ENCODE measurements around the gene RBP4.

The RBP4 gene

GRCh38 chr10:93601146-93601773 is at the start of gene RBP4:
RBP4 (minus strand) TSS chr10:93601235; CDS start chr10:93601028, 207 bp downstream.
- Histone ChIP-seq H3K4me1 (ENCODE audit: insufficient read depth, low read length) (peaks cover 3% of the 10 kb centered on the region), H3K27me3 (ENCODE audit: insufficient read depth, low read length) (peaks cover 63% of the 10 kb centered on the region), H3K36me3 (ENCODE audit: insufficient read depth, low read length) (no peaks in the 10 kb centered on the region), H2AFZ (ENCODE audit: low read depth, low read length) (no peak within 1 kb of the TSS), H3K4me3 (ENCODE audit: low read length) (peak within 1 kb of the TSS; percentile 15), H3K9me3 (ENCODE audit: low read length) (peaks cover 3% of the 10 kb centered on the region)

GRCh38 chr10:93639791-93640190 is 38.8 kb upstream of the RBP4 start:
- H3K4me1 ChIP-seq (ENCODE audit: insufficient read depth, low read length) = no peaks in the 10 kb centered on the region
- no peak overlapping the region for H2AFZ ChIP-seq (ENCODE audit: low read depth, low read length)
- no peaks in the 10 kb centered on the region for H3K27me3 ChIP-seq (ENCODE audit: insufficient read depth, low read length)
- H3K36me3 ChIP-seq (ENCODE audit: insufficient read depth, low read length) = no peaks in the 10 kb centered on the region
- H3K9me3 ChIP-seq (ENCODE audit: low read length) = peaks cover 2% of the 10 kb centered on the region
- H3K4me3 ChIP-seq (ENCODE audit: low read length) = no peak overlapping the region

GRCh38 chr10:93630625-93631557 is 29.9 kb upstream of the RBP4 start:
- H3K36me3 ChIP-seq (ENCODE audit: insufficient read depth, low read length) = no peaks in the 10 kb centered on the region
- H2AFZ ChIP-seq (ENCODE audit: low read depth, low read length) = no peak overlapping the region
- no peak overlapping the region for H3K4me3 ChIP-seq (ENCODE audit: low read length)
- no peaks in the 10 kb centered on the region for H3K4me1 ChIP-seq (ENCODE audit: insufficient read depth, low read length)
- H3K9me3 ChIP-seq (ENCODE audit: low read length) = no peaks in the 10 kb centered on the region
- H3K27me3 ChIP-seq (ENCODE audit: insufficient read depth, low read length) = peaks cover 4% of the 10 kb centered on the region

- no peak overlapping the region for H3K4me3 ChIP-seq (ENCODE audit: low read length)
- H2AFZ ChIP-seq (ENCODE audit: low read depth, low read length) = no peak overlapping the region
- H3K9me3 ChIP-seq (ENCODE audit: low read length) = no peaks in the 10 kb centered on the region
- H3K36me3 ChIP-seq (ENCODE audit: insufficient read depth, low read length) = no peaks in the 10 kb centered on the region
- peaks cover 4% of the 10 kb centered on the region for H3K27me3 ChIP-seq (ENCODE audit: insufficient read depth, low read length)
- H3K4me1 ChIP-seq (ENCODE audit: insufficient read depth, low read length) = no peaks in the 10 kb centered on the region
Observed at GRCh38 chr10:93629647-93630305, 28.7 kb upstream of the RBP4 start.

- Histone ChIP-seq H2AFZ (ENCODE audit: low read depth, low read length) (peak overlapping the region; percentile 21), H3K4me1 (ENCODE audit: insufficient read depth, low read length) (no peaks in the 10 kb centered on the region), H3K9me3 (ENCODE audit: low read length) (no peaks in the 10 kb centered on the region), H3K27me3 (ENCODE audit: insufficient read depth, low read length) (peaks cover 4% of the 10 kb centered on the region), H3K36me3 (ENCODE audit: insufficient read depth, low read length) (no peaks in the 10 kb centered on the region), H3K4me3 (ENCODE audit: low read length) (no peak overlapping the region)
Observed at GRCh38 chr10:93628858-93629257, 27.8 kb upstream of the RBP4 start.

GRCh38 chr10:93622942-93623341 is 21.9 kb upstream of the RBP4 start:
- H3K27me3 ChIP-seq (ENCODE audit: insufficient read depth, low read length) = peaks cover 12% of the 10 kb centered on the region
- no peaks in the 10 kb centered on the region for H3K4me1 ChIP-seq (ENCODE audit: insufficient read depth, low read length)
- H3K36me3 ChIP-seq (ENCODE audit: insufficient read depth, low read length) = no peaks in the 10 kb centered on the region
- no peak overlapping the region for H2AFZ ChIP-seq (ENCODE audit: low read depth, low read length)
- H3K9me3 ChIP-seq (ENCODE audit: low read length) = no peaks in the 10 kb centered on the region
- H3K4me3 ChIP-seq (ENCODE audit: low read length) = no peak overlapping the region

- Histone ChIP-seq H3K4me1 (ENCODE audit: insufficient read depth, low read length) (no peaks in the 10 kb centered on the region), H2AFZ (ENCODE audit: low read depth, low read length) (no peak overlapping the region), H3K9me3 (ENCODE audit: low read length) (no peaks in the 10 kb centered on the region), H3K4me3 (ENCODE audit: low read length) (no peak overlapping the region), H3K27me3 (ENCODE audit: insufficient read depth, low read length) (peaks cover 12% of the 10 kb centered on the region), H3K36me3 (ENCODE audit: insufficient read depth, low read length) (no peaks in the 10 kb centered on the region)
Observed at GRCh38 chr10:93620925-93621324, 19.9 kb upstream of the RBP4 start.

GRCh38 chr10:93615576-93616235 is 14.7 kb upstream of the RBP4 start:
- H3K4me3 ChIP-seq (ENCODE audit: low read length) = no peak overlapping the region
- no peak overlapping the region for H2AFZ ChIP-seq (ENCODE audit: low read depth, low read length)
- no peaks in the 10 kb centered on the region for H3K4me1 ChIP-seq (ENCODE audit: insufficient read depth, low read length)
- H3K27me3 ChIP-seq (ENCODE audit: insufficient read depth, low read length) = peaks cover 14% of the 10 kb centered on the region
- H3K36me3 ChIP-seq (ENCODE audit: insufficient read depth, low read length) = no peaks in the 10 kb centered on the region
- no peaks in the 10 kb centered on the region for H3K9me3 ChIP-seq (ENCODE audit: low read length)

GRCh38 chr10:93614101-93614825 is 13.2 kb upstream of the RBP4 start:
- Histone ChIP-seq H2AFZ (ENCODE audit: low read depth, low read length) (no peak overlapping the region), H3K27me3 (ENCODE audit: insufficient read depth, low read length) (peaks cover 13% of the 10 kb centered on the region), H3K4me3 (ENCODE audit: low read length) (no peak overlapping the region), H3K4me1 (ENCODE audit: insufficient read depth, low read length) (no peaks in the 10 kb centered on the region), H3K9me3 (ENCODE audit: low read length) (no peaks in the 10 kb centered on the region), H3K36me3 (ENCODE audit: insufficient read depth, low read length) (no peaks in the 10 kb centered on the region)

GRCh38 chr10:93613126-93613525 is 12.1 kb upstream of the RBP4 start:
- Histone ChIP-seq H3K27me3 (ENCODE audit: insufficient read depth, low read length) (peaks cover 14% of the 10 kb centered on the region), H3K4me1 (ENCODE audit: insufficient read depth, low read length) (no peaks in the 10 kb centered on the region), H3K9me3 (ENCODE audit: low read length) (no peaks in the 10 kb centered on the region), H3K4me3 (ENCODE audit: low read length) (no peak overlapping the region), H2AFZ (ENCODE audit: low read depth, low read length) (no peak overlapping the region), H3K36me3 (ENCODE audit: insufficient read depth, low read length) (no peaks in the 10 kb centered on the region)

- Histone ChIP-seq H3K4me3 (ENCODE audit: low read length) (no peak within 1 kb of the TSS), H3K27me3 (ENCODE audit: insufficient read depth, low read length) (peaks cover 14% of the 10 kb centered on the region)
Observed at GRCh38 chr10:93612311-93612710, 11.3 kb upstream of the RBP4 start, which contains the start of gene PDE6C. PDE6C (plus strand) TSS chr10:93612537; CDS start chr10:93612726, 189 bp downstream.

GRCh38 chr10:93608421-93608820 is 7.4 kb upstream of the RBP4 start:
- Histone ChIP-seq H3K4me3 (ENCODE audit: low read length) (no peak overlapping the region), H3K9me3 (ENCODE audit: low read length) (no peaks in the 10 kb centered on the region), H3K4me1 (ENCODE audit: insufficient read depth, low read length) (no peaks in the 10 kb centered on the region), H3K27me3 (ENCODE audit: insufficient read depth, low read length) (peaks cover 22% of the 10 kb centered on the region), H3K36me3 (ENCODE audit: insufficient read depth, low read length) (no peaks in the 10 kb centered on the region), H2AFZ (ENCODE audit: low read depth, low read length) (no peak overlapping the region)

More at GRCh38 chr10:93612311-93612710, 11.3 kb upstream of the RBP4 start, which contains the start of gene PDE6C:
- no peak within 1 kb of the TSS for H2AFZ ChIP-seq (ENCODE audit: low read depth, low read length)
- H3K36me3 ChIP-seq (ENCODE audit: insufficient read depth, low read length) = no peaks in the 10 kb centered on the region
- H3K4me1 ChIP-seq (ENCODE audit: insufficient read depth, low read length) = no peaks in the 10 kb centered on the region
- H3K9me3 ChIP-seq (ENCODE audit: low read length) = no peaks in the 10 kb centered on the region

Measured in neuron (in vitro differentiated cells).